ENCODE measurements around the gene ZDHHC6. TPM values are rescaled to one million over a fixed set of nuclear protein-coding genes. Genes with fewer than 3 reads are reported as not detected.

ZDHHC6 gene
- total RNA-seq, 1 donor from 2014 or later: 24.8 TPM

- H3K4me1 ChIP-seq (ENCODE audit: insufficient read depth, low read length): no peaks in the 10 kb centered on the region
- peaks cover 43% of the 10 kb centered on the region for H3K36me3 ChIP-seq (ENCODE audit: insufficient read depth, low read length)
- Mint-ChIP-seq H3K9me3 (ENCODE audit: unreplicated experiment) (no peaks in the 10 kb centered on the region), H3K4me3 (ENCODE audit: unreplicated experiment) (no peak overlapping the region), H3K36me3 (ENCODE audit: low read depth, unreplicated experiment) (peaks cover 5% of the 10 kb centered on the region), H3K4me1 (ENCODE audit: low read depth, unreplicated experiment) (no peaks in the 10 kb centered on the region), H3K27ac (ENCODE audit: unreplicated experiment) (no peak overlapping the region), H3K27me3 (ENCODE audit: low read depth, unreplicated experiment) (no peaks in the 10 kb centered on the region)
- H3K27ac ChIP-seq (ENCODE audit: low read depth, low read length): no peak overlapping the region
- H3K27me3 ChIP-seq (ENCODE audit: insufficient read depth, low read length): no peaks in the 10 kb centered on the region
- no peak for TF ChIP-seq CTCF (IDR thresholded peaks at IDR 0.05; ENCODE audit: insufficient read depth, low read depth, low read length)
- TF ChIP-seq EZH2 (IDR thresholded peaks at IDR 0.05; ENCODE audit: insufficient read depth, low read length): no peak
- no peak for FAIRE-seq
- no peaks in the 10 kb centered on the region for H4K20me1 ChIP-seq (ENCODE audit: insufficient read depth, low read length)
- no peak overlapping the region for H3K9ac ChIP-seq (ENCODE audit: low read length)
- H3K79me2 ChIP-seq (ENCODE audit: insufficient read depth, low read length): no peaks in the 10 kb centered on the region
- DNase-seq (ENCODE audit: low read depth): no peak
- H2AFZ ChIP-seq (ENCODE audit: low read depth, low read length): no peak overlapping the region
- no peak overlapping the region for H3K4me2 ChIP-seq (ENCODE audit: low read length)
- H3K9me3 ChIP-seq (ENCODE audit: insufficient read depth, low read depth, low read length): no peaks in the 10 kb centered on the region
- no peak overlapping the region for H3K4me3 ChIP-seq (ENCODE audit: insufficient read depth, low read depth, low read length)
These were observed 17.0 kb downstream of the ZDHHC6 start for GRCh38 chr10:112429654-112430230.

- Histone ChIP-seq H2AFZ (ENCODE audit: low read depth, low read length) (no peak overlapping the region), H3K4me3 (ENCODE audit: insufficient read depth, low read depth, low read length) (no peak overlapping the region), H3K9ac (ENCODE audit: low read length) (no peak overlapping the region), H3K36me3 (ENCODE audit: insufficient read depth, low read length) (peaks cover 37% of the 10 kb centered on the region), H4K20me1 (ENCODE audit: insufficient read depth, low read length) (no peaks in the 10 kb centered on the region), H3K4me2 (ENCODE audit: low read length) (no peak overlapping the region), H3K9me3 (ENCODE audit: insufficient read depth, low read depth, low read length) (no peaks in the 10 kb centered on the region), H3K27me3 (ENCODE audit: insufficient read depth, low read length) (no peaks in the 10 kb centered on the region), H3K27ac (ENCODE audit: low read depth, low read length) (no peak overlapping the region), H3K79me2 (ENCODE audit: insufficient read depth, low read length) (no peaks in the 10 kb centered on the region), H3K4me1 (ENCODE audit: insufficient read depth, low read length) (no peaks in the 10 kb centered on the region)
- Mint-ChIP-seq H3K27me3 (ENCODE audit: low read depth, unreplicated experiment) (no peaks in the 10 kb centered on the region), H3K36me3 (ENCODE audit: low read depth, unreplicated experiment) (peaks cover 5% of the 10 kb centered on the region), H3K4me3 (ENCODE audit: unreplicated experiment) (no peak overlapping the region), H3K27ac (ENCODE audit: unreplicated experiment) (no peak overlapping the region), H3K4me1 (ENCODE audit: low read depth, unreplicated experiment) (no peaks in the 10 kb centered on the region), H3K9me3 (ENCODE audit: unreplicated experiment) (no peaks in the 10 kb centered on the region)
- no peak for DNase-seq (ENCODE audit: low read depth)
- FAIRE-seq: no peak
- no peak for TF ChIP-seq CTCF (IDR thresholded peaks at IDR 0.05; ENCODE audit: insufficient read depth, low read depth, low read length)
- no peak for TF ChIP-seq EZH2 (IDR thresholded peaks at IDR 0.05; ENCODE audit: insufficient read depth, low read length)
These were observed 17.6 kb downstream of the ZDHHC6 start for GRCh38 chr10:112429147-112429546.

GRCh38 chr10:112426111-112426510 lies 20.6 kb downstream of the ZDHHC6 start:
- Histone ChIP-seq H3K9ac (ENCODE audit: low read length) (no peak overlapping the region), H3K36me3 (ENCODE audit: insufficient read depth, low read length) (peaks cover 11% of the 10 kb centered on the region), H3K79me2 (ENCODE audit: insufficient read depth, low read length) (no peaks in the 10 kb centered on the region), H3K4me3 (ENCODE audit: insufficient read depth, low read depth, low read length) (no peak overlapping the region), H4K20me1 (ENCODE audit: insufficient read depth, low read length) (no peaks in the 10 kb centered on the region), H3K4me1 (ENCODE audit: insufficient read depth, low read length) (no peaks in the 10 kb centered on the region), H3K27ac (ENCODE audit: low read depth, low read length) (no peak overlapping the region), H3K27me3 (ENCODE audit: insufficient read depth, low read length) (no peaks in the 10 kb centered on the region), H3K4me2 (ENCODE audit: low read length) (no peak overlapping the region), H2AFZ (ENCODE audit: low read depth, low read length) (no peak overlapping the region), H3K9me3 (ENCODE audit: insufficient read depth, low read depth, low read length) (no peaks in the 10 kb centered on the region)
- FAIRE-seq (no peak), DNase-seq (ENCODE audit: low read depth) (no peak)
- Mint-ChIP-seq H3K27me3 (ENCODE audit: low read depth, unreplicated experiment) (no peaks in the 10 kb centered on the region), H3K4me3 (ENCODE audit: unreplicated experiment) (no peak overlapping the region), H3K36me3 (ENCODE audit: low read depth, unreplicated experiment) (peaks cover 8% of the 10 kb centered on the region), H3K9me3 (ENCODE audit: unreplicated experiment) (no peaks in the 10 kb centered on the region), H3K4me1 (ENCODE audit: low read depth, unreplicated experiment) (no peaks in the 10 kb centered on the region), H3K27ac (ENCODE audit: unreplicated experiment) (no peak overlapping the region)
- TF ChIP-seq EZH2 (IDR thresholded peaks at IDR 0.05; ENCODE audit: insufficient read depth, low read length): no peak
- no peak for TF ChIP-seq CTCF (IDR thresholded peaks at IDR 0.05; ENCODE audit: insufficient read depth, low read depth, low read length)
